ENCODE results near the gene FAM236C.
"Not testable (repeated sequence)": the region's sequence is repeated elsewhere in the genome, so short reads cannot be mapped to it uniquely, and the experiment has no call there.

DNA sequence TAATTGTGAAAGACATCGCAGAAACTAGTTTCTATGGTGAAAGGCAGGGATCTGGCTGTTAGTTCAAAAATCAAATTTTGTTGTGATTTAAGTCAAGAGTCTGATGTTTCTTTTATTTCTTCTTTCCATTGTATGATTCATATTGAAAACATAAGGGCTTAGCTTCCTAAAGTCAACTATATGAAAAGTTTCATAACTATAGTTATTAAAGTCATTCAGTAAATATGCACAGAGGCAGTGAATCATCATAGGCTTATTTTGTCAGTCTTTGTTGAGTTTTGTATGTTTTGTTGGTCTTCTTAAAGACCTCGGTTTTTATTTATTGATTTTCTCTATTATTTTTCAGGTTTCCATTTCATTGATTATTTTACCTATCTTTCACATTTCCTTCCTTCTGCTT lies 29.5 kb upstream of the FAM236C start:
- TF ChIP-seq, protein P1, sequence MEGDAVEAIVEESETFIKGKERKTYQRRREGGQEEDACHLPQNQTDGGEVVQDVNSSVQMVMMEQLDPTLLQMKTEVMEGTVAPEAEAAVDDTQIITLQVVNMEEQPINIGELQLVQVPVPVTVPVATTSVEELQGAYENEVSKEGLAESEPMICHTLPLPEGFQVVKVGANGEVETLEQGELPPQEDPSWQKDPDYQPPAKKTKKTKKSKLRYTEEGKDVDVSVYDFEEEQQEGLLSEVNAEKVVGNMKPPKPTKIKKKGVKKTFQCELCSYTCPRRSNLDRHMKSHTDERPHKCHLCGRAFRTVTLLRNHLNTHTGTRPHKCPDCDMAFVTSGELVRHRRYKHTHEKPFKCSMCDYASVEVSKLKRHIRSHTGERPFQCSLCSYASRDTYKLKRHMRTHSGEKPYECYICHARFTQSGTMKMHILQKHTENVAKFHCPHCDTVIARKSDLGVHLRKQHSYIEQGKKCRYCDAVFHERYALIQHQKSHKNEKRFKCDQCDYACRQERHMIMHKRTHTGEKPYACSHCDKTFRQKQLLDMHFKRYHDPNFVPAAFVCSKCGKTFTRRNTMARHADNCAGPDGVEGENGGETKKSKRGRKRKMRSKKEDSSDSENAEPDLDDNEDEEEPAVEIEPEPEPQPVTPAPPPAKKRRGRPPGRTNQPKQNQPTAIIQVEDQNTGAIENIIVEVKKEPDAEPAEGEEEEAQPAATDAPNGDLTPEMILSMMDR (IDR thresholded peaks at IDR 0.05; ENCODE audit: low read length): not testable (repeated sequence)
- not testable (repeated sequence) for TF ChIP-seq EZH2 (optimal IDR thresholded peaks at IDR 0.05; ENCODE audit: low read depth, low read length); EZH2phosphoT487 (IDR thresholded peaks at IDR 0.05; ENCODE audit: low read length)

All from MM.1S (cell line).